GM21423 (cell line): ENCODE measurements around the gene CLNK.
A peak's percentile ranks its signal among the peaks of the same experiment; 100 is the strongest.

Experiments used
- ATAC-seq: cut with Tn5 transposase; IDR thresholded peaks from one replicate; pipeline ENCODE4 v1.9.1; 2021; ENCODE audit warnings: mild to moderate bottlenecking, moderate library complexity; ENCODE audit not compliant: unreplicated experiment

Gene CLNK

DNA sequence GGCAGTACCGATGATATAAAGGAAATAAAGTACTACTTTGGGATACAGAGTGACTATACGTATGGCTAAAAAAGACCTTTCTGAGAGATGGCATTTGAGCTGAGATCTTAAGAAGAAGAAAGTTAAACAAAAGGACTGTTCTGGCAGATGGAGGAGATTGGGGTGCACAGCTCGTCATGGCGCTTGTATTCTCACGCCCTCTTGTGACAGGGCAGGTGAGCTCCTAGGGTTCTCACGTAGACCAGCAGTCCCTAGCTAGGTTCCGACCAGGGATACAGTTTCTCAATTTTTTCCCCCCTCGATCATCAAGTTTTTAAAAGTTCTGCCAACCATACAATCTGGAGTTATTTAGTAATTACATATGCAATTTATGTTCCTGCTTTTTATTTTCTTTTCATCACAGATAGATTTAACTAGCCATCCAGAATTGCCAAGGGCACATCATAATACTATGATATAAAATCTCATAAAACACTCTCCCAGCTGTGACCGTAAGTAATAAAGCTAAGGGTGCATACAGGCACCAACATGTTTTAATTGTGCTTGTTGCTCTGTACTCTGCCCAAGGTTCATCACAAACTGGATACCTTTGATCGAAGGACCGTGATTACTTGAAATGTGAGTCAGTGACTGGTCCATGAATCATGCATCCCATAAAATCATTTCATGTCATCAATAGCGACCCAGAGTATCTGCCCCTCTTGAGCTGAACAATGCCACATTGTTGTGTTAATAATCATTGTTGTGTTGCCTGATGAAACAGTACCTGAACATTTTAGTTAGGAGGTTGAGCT lies 157.9 kb downstream of the CLNK start:
- ATAC-seq = no peak

GRCh38 chr4:10524196-10524833 lies 160.3 kb downstream of the CLNK start:
- ATAC-seq = no peak

DNA sequence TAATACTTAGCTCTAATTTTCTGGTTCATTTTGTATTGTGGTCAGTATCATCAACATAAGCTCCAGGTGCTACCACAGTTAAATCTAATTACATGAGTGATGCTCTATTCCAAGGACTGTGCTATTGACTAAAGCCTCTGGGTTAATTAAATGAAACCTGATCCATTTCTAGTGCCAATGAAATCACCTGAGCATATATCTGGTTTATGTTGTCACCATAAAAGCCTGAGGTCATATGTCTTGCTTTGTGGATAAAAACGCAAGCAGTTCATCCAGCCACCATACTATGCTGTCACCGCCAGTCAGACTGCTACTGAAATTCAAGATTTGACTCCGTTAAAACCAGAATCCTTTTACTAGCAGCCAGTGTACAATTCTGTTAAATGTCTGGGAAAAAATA lies 163.1 kb downstream of the CLNK start:
- ATAC-seq = no peak

DNA sequence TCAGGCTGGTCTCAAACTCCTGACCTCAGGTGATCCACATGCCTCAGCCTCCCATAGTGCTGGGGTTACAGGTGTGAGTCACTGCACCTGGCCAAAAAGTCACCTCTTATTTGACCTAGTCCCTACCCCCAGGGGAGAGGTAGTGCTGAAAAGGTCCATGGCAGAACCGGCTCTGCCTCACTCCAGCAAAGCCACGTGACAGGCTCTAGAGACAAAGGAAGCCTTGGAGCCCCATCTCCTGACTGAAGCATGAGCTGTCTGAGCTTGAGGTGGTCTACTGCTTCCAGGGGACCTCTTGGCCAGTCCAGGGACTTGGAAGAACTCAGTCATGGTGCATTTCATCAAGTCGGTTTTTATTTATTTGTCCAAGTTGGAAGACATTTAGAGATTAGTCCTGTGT lies 174.8 kb downstream of the CLNK start:
- ATAC-seq = no peak

- ATAC-seq = no peak
These were observed 178.5 kb downstream of the CLNK start for GRCh38 chr4:10506077-10506476.

DNA sequence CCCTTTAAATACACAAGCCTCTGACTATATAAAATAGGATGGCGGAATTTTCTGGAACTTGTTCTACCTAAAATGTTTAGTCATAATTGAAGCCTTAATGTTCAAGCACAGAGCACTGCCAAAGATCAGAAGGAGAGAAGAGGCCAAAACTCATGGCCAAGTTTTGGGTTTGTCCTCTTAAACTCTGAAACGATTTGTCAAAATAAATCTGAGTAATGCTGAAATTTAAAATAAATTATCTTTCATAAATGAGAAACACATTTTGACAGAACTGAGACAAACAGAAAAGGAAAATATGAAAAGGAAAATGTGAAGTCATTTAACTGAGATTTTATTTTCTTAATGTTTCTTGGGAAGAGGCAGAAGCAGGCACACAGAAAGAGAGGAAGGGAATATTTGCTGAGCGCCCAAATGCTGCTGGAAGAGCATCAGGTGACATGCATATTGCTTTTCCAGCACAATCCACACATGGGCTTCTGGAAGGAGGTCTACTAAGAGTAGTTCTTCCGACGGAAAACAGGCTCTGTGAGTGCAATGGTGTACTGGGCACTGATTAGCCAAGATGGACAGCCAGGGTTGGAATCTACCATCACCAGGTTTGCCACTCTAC lies 179.9 kb downstream of the CLNK start:
- ATAC-seq = no peak

DNA sequence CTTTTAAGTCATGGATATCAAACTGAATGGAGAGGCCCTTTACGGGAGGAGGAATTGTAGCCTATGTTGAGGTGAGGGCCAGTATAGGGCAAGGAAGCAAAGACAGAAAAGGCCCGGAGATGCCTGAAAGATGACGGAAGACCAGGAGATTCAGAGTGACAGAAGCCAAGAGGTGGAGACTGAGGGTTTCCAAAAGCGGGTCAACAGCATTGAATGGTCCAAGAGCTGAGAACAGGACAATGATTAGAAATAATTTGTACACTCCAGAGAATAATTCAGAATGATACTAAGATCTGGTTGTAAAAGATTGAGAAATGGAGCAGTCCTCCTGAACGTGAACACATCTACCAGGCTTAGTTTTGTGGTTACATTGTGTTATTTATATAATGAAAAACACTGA lies 181.9 kb downstream of the CLNK start:
- ATAC-seq = no peak

GRCh38 chr4:10500776-10501175 lies 183.8 kb downstream of the CLNK start:
- ATAC-seq = no peak

DNA sequence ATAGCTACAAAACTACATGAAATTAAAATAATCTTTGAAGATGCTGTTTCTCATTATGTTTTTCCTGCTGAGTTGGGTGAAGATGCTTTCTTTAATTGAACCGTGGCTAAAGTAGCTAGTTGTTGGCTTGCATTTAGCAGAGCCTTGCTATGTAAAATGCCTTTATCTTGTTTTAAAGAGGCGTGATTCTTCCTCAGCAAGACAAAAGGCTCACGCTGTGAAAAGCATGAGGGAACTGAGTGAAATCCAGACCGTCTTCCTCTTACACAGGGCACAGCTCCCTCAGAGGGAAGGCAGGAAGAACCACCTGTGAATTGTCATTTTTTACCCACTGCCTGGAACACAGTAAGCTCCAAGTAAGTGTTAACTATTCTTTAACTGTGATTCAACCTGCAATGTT lies 188.4 kb downstream of the CLNK start:
- ATAC-seq = no peak

- no peak for ATAC-seq
These were observed 188.9 kb downstream of the CLNK start for GRCh38 chr4:10495651-10496050.

- no peak for ATAC-seq
These were observed 192.1 kb downstream of the CLNK start for GRCh38 chr4:10492464-10492863.

DNA sequence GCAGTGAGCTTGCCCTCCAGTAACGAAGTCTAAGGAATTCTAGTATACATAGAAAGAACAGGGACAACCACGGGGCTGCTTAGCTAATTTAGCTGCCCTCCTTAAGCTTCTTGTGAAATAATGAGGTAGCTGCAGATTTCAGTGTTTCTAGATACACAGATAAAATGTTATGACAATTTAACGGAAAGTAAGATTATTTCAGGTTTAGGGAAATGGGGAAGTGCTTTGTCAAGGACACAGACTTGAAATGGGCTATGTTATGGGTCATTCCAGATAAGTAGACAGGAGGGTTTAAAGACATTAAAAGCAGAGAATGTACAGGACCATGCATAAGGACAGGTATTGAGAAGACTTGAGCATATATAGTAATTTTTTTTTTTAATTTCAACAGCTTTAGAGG lies 193.2 kb downstream of the CLNK start:
- no peak for ATAC-seq

GRCh38 chr4:10490996-10491395 lies 193.6 kb downstream of the CLNK start:
- ATAC-seq = no peak

- no peak for ATAC-seq
These were observed 201.7 kb downstream of the CLNK start for GRCh38 chr4:10482913-10483312.

GRCh38 chr4:10480616-10481015 lies 204.0 kb downstream of the CLNK start:
- no peak for ATAC-seq

- ATAC-seq = no peak
These were observed 205.9 kb downstream of the CLNK start for GRCh38 chr4:10478621-10479020.

DNA sequence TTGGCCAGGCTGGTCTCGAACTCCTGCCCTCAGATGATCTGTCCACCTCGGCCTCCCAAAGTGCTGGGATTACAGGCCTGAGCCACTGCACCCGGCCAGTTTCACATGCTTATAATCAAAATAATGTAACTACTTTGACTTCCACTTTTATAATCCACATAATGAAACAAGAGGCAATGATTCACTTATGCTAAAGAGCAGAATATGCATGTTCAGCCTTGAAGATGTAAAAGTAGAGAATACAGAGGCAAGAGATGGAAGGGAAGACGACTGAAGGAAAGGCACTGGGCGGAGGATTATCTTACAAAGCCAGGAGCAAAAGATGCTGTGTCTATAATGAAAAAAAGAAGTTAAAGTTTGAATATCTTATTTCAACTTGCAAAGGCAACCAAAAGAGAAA lies 214.1 kb downstream of the CLNK start:
- no peak for ATAC-seq

DNA sequence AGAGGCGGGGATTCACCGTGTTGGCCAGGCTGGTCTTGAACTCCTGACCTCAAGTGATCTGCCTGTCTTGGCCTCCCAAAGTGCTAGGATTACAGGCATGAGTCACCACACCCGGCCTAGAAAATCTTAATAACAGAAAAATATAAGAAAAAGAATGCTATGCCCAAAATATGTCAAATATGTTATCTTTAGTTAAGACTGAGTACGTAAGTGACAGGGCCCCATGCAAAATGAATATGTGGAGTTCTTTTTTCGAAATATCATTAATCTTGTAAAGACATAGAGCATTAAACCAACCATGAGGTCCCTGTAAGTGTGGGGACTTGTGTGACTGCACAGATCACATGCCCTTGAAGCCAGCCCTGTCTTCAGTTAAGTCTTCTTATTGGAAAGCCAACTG lies 218.4 kb downstream of the CLNK start:
- no peak for ATAC-seq

DNA sequence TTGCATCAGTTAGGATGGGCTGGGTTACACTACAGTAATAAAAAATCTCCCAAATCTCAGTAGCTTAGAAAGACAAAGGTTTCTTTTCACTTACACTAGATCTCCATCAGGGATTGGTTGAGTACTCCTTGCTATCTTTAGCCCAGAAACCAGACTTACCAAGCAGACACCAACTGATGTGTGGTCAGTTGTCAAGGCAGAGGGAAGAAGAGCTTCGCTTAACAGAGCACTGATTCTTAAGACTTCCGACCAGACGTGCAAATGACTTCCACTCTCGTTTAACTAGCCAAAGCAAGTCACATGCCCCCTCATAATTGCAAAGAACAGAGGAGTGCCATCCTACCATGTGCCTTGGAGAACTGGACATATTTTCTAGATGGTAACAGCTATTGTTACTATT lies 221.7 kb downstream of the CLNK start:
- no peak for ATAC-seq

DNA sequence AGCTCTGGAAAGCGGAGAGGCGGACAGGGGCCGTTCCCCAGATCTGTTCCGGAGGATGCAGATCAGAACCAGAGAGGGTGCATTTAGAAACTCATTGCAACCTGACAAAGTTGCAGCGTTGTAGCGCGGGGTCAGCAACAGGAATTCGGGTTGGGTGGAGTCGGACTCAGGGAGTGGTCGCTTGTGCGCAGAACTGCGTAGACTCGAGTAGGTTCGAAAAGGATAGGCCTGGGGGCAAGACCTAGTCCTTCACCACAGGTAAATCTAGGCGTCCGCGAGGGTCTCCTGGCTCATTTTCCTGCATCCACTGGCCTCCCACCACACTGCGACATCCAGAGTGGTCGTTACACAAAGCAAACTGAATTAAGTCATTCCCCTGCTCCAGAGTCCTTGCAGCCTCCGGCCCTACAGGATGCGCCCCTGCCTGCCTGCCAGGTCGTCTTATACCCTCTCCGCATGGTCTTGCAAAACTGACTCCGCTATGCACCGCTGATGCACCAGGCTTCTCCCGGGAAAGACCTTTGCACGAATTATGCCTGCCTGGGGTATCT lies 222.6 kb downstream of the CLNK start:
- ATAC-seq = no peak

- ATAC-seq = peak; percentile 69
These were observed 223.3 kb downstream of the CLNK start for GRCh38 chr4:10461091-10461849.
